Neural progenitor cell (in vitro differentiated cells): ENCODE data around the gene BRD4.

Experiments used
- EZH2 ChIP-seq: fragments of 200-600 bp; sonication (generic); IDR thresholded peaks from 2 replicates; pipeline ENCODE4 v1.6.1; 2017; ENCODE audit warnings: antibody characterized with exemption, mild to moderate bottlenecking, moderate library complexity
- EZH2phosphoT487 ChIP-seq: fragments of 200-600 bp; sonication (generic); IDR thresholded peaks from 2 replicates; pipeline ENCODE4 v1.6.1; 2017; ENCODE audit warnings: antibody characterized with exemption
- TF ChIP-seq, protein P1 (sequence below): fragments of 200-600 bp; sonication (generic); IDR thresholded peaks from 2 replicates; pipeline ENCODE4 v1.5.1; 2017; ENCODE audit warnings: antibody characterized with exemption, mild to moderate bottlenecking

DNA sequence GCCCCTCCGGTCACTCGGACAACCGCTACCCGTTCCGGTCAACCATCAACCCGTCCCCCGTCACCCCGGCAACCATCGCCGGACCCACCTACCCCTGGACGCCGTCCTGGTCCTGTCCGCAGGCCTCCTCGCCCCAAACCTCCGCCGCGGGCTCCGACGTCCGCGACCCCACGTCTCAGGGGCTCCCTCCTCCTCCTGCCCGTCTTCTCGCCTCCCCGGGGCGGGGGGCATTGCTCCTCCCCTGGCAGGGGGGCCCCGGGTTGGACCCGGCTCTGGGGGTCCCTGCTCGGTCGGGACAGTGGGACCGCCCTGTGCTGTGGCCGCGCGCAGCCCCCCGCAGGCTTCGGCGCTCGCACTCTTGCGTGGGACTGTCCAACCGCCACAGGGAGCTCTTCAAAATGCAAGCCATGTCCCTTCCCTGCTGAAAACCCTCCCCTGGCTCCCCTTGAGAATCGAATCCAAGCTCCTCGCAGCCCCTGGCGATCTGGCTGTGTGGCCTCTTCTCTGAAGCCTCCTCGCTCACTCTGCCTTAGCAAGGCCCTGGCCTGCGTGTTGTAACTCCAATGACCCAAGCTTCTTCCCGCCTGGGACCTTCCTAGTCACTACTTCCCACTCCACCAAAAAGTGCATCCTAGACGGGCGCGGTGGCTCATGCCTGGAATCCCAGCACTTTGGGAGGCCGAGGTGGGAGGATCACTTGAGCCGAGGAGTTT is 108.5 kb downstream of the BRD4 start:
- TF ChIP-seq, protein P1, sequence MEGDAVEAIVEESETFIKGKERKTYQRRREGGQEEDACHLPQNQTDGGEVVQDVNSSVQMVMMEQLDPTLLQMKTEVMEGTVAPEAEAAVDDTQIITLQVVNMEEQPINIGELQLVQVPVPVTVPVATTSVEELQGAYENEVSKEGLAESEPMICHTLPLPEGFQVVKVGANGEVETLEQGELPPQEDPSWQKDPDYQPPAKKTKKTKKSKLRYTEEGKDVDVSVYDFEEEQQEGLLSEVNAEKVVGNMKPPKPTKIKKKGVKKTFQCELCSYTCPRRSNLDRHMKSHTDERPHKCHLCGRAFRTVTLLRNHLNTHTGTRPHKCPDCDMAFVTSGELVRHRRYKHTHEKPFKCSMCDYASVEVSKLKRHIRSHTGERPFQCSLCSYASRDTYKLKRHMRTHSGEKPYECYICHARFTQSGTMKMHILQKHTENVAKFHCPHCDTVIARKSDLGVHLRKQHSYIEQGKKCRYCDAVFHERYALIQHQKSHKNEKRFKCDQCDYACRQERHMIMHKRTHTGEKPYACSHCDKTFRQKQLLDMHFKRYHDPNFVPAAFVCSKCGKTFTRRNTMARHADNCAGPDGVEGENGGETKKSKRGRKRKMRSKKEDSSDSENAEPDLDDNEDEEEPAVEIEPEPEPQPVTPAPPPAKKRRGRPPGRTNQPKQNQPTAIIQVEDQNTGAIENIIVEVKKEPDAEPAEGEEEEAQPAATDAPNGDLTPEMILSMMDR = no peak
- TF ChIP-seq EZH2phosphoT487 (no peak), EZH2 (no peak)
